IPS-11a (cell line): Measurements from ENCODE around the gene MIGA1.
"Not testable (repeated sequence)": the region's sequence is repeated elsewhere in the genome, so short reads cannot be mapped to it uniquely, and the experiment has no call there.

Experiments used
- H3K4me3 ChIP-seq: one replicate; pipeline ENCODE4 v1.5.1; 2013; ENCODE audit warnings: low read depth, low read length, control low read depth

Gene MIGA1

DNA sequence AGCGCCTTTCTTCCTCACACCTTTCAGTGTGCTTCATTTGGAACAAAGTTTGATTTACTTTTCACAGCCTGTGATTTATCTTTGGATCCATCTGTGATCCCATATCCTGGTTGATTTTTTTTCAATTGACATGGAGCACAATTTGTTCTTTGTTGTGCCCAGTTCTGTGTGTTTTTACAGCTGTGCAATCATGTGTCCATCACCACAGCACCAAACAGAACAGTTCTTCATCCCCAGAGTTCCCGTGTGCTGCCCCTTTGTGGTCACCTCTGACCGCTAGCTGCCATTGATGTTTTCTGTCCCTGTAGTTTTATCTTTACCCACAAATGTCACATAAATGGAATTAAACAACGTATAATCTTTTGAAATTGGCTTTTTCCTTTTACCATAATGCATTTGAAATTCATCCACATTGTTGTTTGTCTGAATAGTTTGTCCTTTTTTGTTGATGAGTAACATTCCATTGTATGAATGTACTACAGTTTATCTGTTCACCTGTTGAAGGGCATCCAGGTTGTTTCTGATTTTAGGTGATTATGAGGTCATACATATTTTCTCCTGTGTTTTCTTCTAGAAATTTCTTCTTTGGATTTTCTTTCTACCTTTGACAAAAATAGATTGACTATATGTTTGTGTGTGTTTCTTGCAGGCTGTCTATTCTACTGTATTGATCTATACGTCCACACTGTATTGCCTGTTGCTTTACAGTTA is 17.4 kb downstream of the MIGA1 start:
- no peak overlapping the region for H3K4me3 ChIP-seq

DNA sequence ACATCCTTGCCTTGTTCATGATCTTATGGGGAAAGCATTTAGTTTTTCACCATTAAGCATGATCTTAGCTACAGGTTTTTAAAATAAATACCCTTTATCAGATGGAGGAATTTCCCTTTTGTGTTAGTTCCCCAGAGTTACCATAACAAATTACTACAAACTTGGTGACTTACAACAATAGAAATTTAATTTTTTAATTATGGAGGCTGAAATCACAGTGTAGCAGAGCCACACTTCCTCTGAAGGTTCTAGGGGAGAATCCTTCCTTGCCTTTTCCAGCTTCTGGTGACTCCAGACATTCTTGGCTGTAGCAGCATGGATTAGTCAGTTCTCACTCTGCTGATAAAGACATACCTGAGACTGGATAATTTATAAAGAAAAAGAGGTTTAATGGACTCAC is 18.5 kb downstream of the MIGA1 start:
- no peak overlapping the region for H3K4me3 ChIP-seq

DNA sequence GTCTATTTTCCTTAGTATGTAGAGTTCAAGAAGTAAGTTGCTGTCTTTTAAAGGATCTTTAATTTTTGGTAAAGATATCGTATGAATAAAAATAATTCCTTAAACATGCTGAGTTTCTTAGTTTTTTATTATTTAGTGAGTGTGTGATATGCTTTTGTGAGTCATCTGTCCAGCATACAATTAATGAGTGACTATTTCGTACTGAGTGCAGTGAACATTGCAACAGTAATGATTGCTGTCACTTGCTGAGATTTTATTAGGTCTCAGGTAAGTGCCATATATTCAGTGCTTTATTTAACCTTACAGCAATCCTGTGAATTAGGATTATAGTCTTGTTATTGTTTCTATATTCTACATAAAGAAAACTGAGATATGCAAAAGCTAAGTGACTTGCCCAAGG is 22.6 kb downstream of the MIGA1 start:
- no peak overlapping the region for H3K4me3 ChIP-seq

DNA sequence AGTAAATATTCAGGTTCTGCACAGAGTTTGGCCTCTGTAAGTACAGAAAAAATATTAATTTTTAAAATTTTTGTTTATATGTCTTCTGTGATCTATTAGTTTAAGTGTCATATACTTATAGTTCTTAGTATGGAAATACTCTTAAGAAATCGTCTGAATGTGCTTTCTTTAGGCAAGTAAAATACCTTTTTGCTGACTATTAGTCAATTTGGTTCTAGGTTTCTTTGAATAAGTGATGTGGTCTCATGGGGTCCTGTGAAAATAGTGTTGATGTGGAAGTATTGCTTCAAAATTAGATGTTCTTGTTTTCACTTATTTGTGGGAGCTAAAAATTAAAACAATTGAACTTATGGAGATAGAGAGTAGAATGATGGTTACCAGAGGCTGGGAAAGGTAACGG is 23.9 kb downstream of the MIGA1 start:
- H3K4me3 ChIP-seq: no peak overlapping the region

DNA sequence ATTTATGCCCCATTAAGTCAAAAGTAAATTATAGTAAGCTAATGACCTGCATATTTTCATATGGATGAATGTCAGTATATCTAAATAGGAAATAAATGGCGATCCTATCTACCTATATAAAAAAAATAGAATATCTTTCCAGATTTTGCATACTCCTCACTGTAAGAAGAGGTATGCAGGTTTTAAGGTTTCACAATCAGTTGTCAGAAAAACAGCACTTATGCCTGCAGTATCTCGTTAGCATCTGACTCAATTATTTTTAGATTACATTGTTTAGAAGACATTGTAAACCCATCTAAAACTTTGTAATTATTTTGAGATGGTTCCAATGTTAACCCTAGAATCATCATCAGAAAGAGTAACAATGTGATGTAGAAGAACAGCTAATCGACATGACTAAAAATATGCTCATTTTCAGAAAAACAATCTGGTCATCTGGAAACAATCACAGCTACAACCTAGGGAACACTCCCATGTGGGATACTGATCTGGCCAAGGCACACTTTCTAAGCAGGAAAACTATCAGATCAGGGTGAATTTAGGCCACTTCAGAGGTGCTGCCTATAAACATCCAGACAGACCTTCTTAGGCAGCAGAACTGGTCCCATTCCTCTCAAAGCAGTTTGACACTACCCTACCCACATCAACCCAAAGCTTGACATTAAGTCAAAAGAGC is 30.5 kb downstream of the MIGA1 start:
- H3K4me3 ChIP-seq: not testable (repeated sequence)

DNA sequence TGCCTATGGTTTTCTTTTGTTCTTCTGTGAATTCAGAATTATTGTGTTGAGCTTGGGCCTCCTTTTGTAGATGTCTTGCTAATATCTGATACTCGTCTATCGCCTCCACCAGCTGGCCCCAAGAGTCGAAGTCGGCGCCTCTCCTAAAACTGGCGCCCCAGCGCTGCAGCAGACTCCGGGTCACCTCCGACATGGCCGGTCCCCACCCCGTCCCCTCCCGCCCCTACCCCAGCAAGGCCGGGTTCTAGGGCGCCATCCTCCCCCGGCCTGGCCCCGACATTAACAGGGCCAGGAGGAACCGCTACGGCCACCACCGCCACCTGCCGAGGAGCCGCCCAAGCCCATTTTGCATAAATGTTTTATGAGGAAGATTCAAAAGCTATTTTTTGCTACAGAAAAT is 32.1 kb downstream of the MIGA1 start:
- H3K4me3 ChIP-seq: not testable (repeated sequence)

DNA sequence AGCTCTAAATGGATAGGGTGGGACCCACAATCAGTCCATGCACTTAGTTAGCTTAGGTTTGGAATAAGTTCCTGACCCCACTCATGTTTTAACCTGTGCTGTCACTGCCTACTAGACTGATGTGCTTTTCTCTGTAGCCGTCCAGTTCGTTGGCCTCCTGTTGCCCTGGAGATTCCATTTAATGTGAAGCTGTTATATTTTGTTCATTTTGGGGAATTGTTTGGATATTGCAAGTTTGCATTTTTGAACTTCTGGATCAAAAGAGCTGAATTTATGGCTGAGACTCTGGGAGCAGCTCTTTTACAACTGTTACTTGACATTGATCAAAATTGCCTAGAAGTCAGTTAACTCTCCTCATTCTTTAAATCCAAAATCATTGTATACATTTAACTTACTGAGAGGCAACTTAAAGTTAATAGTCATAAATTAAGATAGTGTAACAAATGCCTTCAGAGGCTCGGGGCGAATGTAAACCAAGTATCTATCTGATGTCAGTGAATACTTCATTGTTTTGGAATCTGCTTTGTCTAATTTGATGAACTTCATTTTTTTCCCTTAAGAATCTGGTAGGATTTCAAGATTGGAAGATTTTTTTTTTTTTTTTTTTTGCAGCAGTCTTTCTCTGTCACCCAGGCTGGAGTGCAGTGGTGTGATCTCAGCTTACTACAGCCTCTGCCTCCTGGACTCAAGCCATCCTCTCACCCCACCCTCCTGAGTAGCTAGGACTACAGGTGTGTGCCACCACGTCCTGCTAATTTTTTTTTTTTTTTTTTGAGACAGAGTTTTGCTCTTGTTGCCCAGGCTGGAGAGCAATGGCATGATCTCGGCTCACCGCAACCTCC is 38.1 kb downstream of the MIGA1 start:
- no peak overlapping the region for H3K4me3 ChIP-seq

DNA sequence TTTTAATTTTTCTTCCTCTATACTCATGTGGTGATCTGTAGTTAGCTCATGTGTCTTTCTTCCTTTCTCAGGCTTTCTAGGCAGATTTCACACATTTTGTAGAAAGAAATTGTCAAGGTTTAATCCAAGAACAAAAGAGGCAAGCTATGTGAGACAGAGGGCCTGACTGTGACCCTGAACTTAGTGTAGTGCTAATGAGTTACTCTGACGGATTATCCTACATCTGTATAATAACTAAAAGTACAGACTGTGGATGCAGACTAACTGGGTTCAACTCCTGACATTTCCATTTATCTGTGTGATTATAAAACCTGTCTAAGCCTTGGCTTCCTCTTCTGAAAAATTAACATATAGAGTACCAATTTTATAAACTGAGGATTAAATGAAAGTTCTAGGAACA is 40.7 kb downstream of the MIGA1 start:
- H3K4me3 ChIP-seq: no peak overlapping the region

DNA sequence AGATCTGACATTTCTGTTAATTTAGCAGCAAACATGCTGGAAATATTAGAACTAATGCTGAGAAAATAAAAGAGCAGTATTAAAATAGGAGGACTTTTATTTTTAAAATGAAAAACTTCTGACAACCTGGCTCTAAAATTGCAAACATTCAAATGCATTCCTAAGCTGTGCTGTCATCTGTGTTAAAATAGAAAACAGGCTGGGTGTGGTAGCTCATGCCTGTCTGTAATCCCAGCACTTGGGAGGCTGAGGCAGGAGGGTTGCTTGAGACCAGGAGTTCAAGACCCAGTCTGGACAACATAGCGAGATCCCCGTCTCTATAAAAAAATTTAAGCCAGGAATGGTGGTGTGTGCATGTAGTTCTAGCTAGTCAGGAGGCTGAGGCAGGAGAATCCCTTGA is 44.6 kb downstream of the MIGA1 start:
- H3K4me3 ChIP-seq: no peak overlapping the region

DNA sequence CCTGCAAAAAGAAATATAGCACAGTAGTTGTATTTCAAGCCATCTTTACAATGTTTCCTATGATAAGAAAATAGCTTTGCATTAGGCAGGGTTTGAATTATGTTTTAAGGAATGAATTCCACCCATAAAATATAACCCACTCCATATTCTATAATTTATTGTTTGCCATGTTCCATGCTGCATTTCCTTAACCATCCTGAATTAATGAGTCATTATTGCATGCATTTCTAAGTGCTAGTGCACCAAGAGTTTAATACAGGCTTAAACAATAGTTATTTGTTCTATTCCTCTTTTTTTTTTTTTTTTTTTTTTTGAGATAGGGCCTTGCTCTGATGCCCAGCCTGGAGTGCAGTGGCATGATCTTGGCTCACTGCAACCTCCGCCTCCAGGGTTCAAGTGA is 45.2 kb downstream of the MIGA1 start:
- H3K4me3 ChIP-seq: no peak overlapping the region

DNA sequence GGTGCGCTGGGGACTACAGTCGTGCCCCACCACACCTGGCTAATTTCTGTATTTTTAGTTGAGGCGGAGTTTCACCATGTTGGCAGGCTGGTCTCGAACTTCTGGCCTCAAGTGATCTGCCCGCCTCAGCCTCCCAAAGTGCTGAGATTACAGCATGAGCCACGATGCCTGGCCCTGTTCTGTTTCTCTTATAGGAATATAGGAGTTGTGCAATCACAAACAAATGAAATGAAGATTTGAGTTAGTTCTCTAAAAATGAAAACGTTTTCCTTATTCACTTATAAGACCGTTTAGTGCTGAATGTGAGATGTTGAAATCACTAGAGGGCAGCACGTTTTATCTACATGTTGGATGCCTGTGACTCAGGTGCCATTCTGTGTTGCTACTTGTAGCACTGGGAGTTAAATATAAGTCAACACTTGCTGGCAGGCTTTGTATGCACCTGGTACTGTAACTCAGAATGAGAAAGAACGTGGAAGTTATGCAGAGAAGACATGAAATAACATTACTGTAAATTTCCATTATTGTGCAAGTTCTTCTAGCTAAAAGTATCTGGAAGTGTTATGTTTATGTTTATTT is 45.8 kb downstream of the MIGA1 start:
- no peak overlapping the region for H3K4me3 ChIP-seq

DNA sequence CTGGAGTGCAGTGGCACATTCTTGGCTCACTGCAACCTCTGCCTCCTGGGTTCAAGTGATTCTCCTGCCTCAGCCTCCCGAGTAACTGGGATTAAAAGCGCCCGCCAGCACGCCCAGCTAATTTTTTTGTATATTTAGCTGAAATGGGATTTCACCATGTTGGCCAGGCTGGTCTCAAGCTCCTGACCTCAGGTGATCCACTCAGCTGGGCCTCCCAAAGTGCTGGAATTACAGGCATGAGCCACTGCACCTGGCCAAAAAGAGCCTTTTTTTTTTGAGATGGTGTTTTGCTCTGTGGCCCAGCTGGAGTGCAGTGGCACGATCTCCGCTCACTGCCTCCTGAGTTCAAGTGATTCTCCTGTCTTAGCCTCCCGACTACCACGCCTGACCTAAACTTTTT is 47.4 kb downstream of the MIGA1 start:
- not testable (repeated sequence) for H3K4me3 ChIP-seq

DNA sequence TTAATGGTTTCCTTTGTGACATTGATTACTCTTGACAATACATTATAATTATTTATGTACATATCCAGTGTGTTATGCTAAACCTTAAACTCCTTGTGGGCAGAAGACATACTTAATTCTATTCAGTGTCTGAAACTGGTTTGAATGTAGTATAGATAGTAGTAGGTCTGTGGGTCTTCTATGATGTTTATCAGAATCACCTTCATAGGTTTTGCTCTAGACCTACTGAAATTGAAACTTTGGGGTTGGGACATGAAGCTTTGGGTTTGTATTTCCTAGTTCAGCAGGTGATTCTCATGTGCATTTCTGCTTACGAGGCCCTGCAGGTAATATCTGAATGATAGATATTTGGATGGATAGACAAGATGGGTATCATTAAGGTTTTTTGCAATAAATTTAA is 48.6 kb downstream of the MIGA1 start:
- H3K4me3 ChIP-seq: no peak overlapping the region

DNA sequence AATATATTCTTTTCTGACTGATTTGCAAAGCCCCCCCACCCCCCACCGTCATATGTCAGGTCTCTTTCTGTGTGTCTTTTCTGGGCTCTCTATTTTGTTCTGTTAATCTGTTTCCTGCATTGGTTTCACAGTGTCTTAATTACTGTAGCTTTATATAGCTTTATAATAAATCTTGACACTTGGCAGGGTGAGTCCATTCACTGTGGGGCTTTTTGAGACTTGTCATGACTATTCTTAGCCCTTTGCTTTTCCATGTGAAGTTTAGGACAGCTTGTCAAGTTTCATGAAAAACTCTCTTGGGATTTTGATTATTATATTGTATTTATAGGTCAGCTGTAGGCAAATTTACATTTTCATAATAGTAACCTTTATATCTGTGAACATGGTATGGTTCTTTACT is 50.4 kb downstream of the MIGA1 start:
- H3K4me3 ChIP-seq: no peak overlapping the region

DNA sequence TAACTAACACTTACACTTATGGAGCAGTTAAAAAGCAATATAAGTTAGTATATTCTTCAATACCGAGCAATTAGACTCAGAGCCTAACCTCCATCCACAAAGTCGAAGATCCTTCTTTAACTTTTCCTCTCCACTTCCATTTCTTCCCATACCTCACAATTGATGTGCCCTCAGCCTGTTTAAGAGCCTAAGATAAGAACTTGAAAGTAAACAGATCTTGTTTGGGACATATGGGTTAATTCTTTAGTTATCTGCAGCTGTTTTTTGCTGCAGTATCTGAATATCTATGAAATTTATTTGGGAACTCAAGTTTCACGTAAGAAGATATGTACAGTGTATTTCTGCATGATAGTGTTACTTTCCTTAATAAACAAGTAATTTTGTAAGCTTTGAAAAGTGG is 51.5 kb downstream of the MIGA1 start:
- no peak overlapping the region for H3K4me3 ChIP-seq

DNA sequence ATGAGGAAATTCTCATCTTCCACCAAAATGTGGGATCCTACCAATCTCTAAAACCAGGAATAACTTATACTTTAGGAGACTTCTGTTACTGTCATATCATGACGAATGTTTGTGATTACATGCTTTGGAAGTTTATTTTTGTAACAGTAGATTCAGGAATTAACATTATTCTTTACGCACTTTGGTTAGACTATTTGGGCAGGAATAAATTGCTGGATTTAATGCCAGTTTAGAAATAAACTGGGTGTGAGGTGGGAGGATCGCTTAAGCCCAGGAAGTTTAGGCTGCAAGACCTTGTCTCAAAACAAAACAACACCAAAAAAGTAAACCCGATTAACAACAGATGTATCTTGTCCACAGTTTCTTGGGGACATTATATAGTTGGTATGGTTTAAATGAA is 52.1 kb downstream of the MIGA1 start:
- no peak overlapping the region for H3K4me3 ChIP-seq

DNA sequence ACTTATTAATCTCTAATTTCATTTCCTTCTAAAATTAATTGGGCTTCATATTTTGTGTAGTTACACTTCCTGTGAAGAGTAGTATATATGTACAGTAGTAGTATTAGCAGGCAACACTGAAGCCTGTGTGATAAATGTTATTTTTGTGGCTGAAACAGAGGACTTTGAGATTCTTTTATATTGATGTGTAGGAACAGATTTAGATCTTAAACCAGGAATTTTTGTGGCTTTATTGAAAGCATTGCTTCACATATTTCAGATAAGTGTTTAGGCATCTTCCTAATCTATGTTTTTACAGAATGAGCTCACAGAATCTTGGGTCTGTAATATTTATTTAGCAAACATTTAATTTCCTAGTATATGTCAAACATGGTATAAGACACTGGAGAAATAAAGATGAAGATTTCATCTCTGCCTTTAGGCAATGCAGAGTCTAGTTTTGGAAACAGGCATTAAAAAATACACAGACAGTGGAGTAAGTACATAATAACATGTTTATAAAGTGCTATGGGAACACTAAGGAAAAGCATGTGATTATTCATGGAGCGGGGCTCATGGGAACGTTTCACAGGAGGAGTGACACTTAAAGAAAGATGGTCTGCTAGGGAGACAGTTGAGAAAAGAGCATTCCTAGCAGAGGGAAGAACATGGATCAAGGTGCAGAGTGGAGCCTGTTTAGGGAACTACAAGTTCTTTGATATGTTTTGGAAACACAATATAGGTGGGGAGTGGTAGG is 52.7 kb downstream of the MIGA1 start:
- H3K4me3 ChIP-seq: no peak overlapping the region

DNA sequence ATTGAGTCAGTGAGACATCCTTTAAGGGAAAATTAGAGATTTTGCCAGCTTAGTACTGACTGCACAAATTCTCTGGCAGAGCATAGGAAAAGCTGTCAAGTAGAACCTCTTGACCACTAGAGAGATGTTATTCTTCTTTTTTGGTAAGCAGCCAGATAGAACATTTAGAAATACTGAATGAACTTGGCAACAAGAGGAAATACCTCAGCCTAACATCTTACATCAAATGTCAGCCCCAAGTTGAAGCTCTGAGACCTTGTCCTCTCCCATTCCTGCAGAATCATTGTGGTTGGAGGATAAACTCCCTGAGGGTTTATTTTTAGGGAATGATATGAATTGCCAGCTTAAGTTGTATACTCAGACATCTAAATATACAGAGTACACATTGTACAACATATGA is 53.5 kb downstream of the MIGA1 start:
- no peak overlapping the region for H3K4me3 ChIP-seq

DNA sequence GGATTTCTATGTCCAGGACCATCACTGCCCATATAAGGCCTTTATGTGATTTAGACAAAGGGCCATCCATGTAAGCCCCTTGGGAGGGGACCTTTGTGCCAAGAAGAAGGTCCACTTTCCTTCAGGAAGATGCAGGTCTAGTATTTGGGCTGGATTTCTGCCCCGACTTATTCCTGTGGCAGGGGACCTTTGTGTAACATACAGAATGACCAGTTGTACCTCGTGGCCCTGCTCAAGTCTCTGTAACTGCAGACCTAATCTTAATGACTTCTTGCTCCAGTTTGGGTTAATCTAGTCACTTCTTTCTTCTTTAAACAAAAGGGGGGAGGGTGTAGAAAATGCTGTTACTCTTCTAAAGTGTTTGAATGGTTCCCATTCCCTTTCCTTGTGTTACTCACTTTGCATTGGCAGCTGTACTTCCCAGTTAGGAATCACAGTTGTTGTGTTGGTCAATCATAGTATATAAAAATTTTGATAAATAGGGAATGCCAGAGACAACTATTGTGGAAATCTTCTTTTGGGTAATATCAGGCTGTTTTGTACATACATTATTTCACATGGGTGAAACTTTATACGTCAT is 54.2 kb downstream of the MIGA1 start:
- H3K4me3 ChIP-seq: no peak overlapping the region

DNA sequence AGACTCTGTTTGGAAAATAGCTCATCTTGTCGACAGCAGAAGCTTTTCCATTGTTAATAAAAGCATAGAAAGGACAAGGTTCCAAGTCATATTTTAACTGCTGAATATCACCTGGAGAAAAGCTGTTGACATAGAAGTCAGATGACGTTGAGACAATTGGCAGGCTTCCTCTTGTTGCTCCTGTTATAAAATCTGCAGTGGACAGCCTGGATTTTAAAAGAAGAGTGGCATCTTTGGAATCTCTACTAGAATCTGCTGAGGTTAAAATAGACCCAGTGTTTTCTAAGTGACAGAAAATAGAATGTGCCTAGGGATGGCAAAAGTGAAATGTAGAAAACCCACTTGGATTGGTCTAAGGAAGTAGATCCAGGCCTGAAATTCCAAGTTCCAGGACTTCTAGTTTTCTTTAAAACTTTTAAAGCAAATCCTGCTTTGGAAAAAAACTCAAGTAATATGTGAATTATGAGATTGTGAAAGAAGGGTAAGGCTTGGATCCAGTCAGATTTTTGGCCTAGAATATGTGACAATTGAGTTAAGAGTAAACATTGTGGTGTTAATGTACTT is 55.4 kb downstream of the MIGA1 start:
- no peak overlapping the region for H3K4me3 ChIP-seq
